Measurements from ENCODE around the gene SPDYE6.

GRCh38 chr7:102400360-102400759 lies 44.1 kb upstream of the SPDYE6 start:
- TF ChIP-seq CTCF (IDR thresholded peaks at IDR 0.05; ENCODE audit: low read depth, low read length) = no peak
- no peak for TF ChIP-seq POLR2A (IDR thresholded peaks at IDR 0.05; ENCODE audit: extremely low read depth, insufficient read length)
- no peak for TF ChIP-seq MAX (IDR thresholded peaks at IDR 0.05; ENCODE audit: low read depth, low read length)
